NT2/D1 (cell line): Measurements from ENCODE around the gene SAA1.

Source experiments
- SUZ12 ChIP-seq: IDR thresholded peaks from 2 replicates; pipeline ENCODE4 v1.6.1; 2011; ENCODE audit not compliant: insufficient read length, insufficient read depth; ENCODE audit errors: extremely low read depth
- YY1 ChIP-seq: IDR thresholded peaks from 2 replicates; pipeline ENCODE4 v1.6.1; 2011; ENCODE audit not compliant: insufficient read length, insufficient read depth
- ZNF274 ChIP-seq: IDR thresholded peaks from 2 replicates; pipeline ENCODE4 v1.6.1; 2011; ENCODE audit warnings: mild to moderate bottlenecking, low read depth, low read length

DNA sequence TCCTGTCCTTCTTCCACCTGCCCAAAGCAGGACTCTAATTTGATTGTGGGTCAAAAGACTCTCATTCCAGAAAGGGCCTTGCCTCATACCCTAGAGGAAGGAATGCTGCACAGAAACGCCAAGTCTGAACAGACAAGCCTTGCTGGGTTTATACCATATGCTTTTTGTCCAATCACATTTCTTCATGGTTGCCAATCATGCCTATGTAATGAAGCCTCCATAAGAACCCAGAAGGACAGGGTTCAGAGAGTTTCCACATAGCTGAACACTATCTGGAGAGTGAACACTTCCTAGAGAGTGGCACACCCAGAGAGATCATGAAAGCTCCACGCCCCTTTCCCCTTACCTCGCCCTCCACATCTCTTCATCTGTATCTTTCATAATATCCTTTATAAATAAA, 12.8 kb upstream of the SAA1 start:
- TF ChIP-seq YY1 (no peak), ZNF274 (no peak), SUZ12 (no peak)
